GM21717 (cell line): Measurements from ENCODE around the gene CDC14B.
A peak's percentile ranks its signal among the peaks of the same experiment; 100 is the strongest.
"Not testable (repeated sequence)": the region's sequence is repeated elsewhere in the genome, so short reads cannot be mapped to it uniquely, and the experiment has no call there.

Experiments
- ATAC-seq: cut with Tn5 transposase; IDR thresholded peaks from one replicate; pipeline ENCODE4 v1.9.1; 2021; ENCODE audit warnings: mild to moderate bottlenecking, moderate library complexity; ENCODE audit not compliant: unreplicated experiment

Gene CDC14B

DNA sequence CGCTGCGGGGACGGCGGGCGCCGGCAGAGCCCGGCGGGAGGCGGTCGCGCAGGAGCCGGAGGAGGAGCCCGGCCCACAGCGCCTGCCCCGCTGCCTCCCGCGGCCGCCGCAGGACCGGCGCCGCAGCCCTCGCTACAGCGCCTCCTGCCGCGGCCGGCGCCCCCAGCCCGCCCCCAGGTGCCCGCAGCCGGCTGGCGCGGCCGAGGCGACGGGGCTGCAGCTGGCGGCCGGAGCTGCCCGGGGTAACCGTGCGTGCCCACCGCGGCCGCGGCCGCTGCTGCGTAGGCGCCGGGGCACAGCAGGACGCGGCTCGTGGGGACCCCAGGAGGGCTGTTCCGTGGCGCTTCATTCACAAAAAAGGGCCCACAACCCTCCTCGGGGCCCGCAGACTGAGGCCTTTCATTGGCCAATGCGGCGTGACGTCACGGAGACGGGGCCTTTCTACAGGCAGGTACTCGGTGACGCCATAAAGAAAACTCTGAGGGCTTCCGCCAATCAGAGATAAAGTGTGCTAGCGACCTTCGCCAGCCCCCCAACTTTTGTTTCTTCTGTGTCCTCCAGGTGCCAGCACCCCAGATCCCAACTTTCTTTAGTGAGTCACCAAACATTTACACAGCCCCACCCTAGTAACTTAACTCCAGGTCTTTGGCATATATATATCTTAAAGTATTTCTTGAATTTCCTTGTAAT, at the start of gene CDC14B:
CDC14B (minus strand) TSS at position 353 of the 690 bp plus-strand sequence. CDS start 465 bp downstream, outside the sequence.
- no peak for ATAC-seq

DNA sequence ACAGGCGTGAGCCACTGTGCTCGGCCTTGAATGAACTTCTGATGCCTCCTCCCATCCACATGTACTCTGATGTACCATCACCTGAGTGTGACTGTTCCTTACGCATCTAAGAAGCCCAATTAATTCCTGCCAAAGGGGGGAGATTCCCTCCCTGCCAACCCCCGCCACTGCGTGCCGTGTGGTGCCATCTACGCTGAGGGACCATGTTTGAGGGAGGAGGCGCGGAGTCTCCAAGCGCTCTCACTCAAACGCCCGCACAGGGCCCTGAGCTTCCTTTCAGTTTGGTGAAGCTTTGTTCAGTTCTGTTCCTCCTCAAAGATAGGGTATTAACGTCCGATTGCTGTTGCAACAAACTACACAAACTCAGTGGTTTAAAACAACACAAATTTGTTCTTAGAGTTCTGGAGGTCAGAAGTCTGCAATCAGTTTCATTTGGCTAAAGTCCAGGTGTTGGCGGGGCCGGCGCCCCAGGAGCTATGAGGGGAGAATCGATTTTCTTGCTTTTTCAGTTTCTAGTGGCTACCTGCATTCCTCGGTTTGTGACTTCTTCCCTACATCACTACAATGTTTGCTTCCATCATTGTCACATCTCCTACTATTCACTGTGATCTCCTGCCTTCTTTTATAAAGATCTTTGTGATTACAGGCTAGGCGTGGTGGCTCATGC, 49.4 kb upstream of the CDC14B start:
- ATAC-seq = no peak

DNA sequence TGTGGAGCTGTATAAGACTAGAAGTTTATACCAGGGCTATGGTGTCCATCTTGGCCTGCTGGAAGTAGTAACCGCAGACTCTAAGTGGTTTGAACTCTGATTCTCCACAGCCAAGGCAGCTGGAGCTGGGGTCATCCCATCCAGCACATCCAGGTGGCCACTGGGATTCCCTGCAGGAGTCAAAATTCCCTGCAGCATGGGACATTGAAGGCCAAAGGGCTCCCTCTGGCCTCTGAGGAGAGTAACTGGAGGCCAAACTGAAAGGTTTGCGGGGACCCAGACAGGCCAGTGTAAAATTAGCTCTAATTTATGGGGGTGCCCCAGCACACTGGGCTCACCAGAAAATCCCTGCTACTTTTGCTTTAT, 47.7 kb upstream of the CDC14B start:
- no peak for ATAC-seq

DNA sequence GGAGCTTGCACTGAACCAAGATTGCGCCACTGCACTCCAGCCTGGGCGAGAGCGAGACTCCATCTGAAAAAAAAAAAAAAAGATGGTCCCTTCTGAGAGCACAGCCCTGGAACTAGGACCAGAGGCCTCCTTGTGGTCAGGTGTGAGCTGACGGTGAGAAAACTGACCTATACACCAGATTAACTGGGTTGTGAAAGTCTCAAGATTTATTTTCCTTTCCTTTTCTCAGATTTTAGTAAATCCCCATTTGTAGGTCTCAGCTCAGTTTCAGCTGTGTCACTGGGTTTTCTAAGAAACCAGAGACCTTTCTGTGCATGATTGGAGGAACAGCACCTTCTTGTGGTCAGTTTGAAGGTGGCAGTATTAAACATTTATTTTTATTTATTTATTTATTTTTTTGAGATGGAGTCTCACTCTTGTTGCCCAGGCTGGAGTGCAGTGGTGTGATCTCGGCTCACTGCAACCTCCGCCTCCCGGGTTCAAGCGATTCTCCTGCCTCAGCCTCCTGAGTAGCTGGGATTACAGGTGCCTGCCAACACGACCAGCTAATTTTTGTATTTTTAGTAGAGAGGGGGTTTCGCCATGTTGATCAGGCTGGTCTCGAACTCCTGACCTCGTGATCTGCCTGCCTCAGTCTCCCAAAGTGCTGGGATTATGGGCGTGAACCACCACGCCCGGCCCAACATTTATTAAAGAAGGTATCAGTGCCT, 47.2 kb upstream of the CDC14B start:
- ATAC-seq = peak; percentile 55

DNA sequence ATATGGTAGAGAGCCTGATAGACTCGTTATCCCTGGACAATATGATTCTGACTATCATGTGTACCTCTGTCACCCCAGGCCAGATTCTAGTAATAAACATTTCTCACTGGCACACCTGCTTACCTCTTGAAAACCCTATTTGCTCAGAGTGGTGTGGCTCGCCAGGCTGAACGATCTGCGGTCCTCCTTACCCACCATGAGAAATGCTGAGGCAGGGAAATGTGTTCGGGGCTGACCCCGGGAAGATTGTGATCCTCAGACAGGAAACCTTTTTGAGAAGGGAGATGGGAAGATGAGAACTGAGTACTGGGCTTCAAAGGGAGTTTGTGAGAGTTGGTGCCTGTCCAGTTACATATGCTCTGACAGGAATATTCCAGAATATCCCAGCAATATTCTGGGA, 46.1 kb upstream of the CDC14B start:
- ATAC-seq = no peak

DNA sequence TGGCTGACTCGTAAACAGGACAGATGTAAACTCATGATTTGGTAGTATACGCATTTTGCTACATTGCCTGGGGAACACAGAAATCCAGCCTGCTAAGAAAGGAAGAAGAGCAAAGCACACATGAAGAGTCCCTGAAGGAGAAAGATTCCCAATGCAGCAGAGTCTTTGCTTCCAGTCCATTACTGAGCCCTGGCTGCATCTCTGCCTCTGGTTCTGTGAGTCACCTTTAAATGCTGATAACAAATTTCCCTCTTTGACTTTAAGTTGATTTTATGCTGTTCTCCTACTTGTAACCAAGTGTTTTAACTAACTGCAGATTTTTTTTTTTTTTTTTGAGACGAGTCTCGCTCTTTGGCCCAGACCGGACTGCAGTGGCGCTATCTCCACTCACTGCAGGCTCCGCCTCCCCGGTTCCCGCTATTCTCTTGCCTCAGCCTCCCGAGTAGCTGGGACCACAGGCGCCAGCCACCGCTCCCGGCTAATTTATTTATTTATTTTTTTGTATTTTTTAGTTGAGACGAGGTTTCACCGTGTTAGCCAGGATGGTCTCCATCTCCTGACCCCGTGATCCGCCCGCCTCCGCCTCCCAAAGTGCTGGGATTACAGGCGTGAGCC, 44.0 kb upstream of the CDC14B start:
- ATAC-seq = no peak

DNA sequence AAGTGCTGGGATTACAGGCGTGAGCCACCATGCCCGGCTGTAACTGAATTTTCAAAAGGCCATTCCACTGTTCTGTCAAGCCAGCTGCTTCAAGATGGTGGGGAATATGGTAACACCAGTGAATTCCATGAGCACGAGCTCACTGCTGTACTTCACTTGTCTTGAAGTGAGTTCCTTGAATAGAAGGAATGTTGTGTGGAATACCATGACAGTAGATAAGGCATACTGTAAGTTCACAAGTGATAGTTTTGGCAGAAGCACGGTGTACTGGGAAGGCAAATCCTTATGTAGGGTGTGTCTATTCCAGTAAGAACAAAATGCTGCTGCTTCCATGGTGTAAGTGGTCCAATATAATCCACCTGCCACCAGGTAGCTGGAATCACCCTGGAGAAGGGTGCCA, 42.1 kb upstream of the CDC14B start:
- ATAC-seq = no peak

DNA sequence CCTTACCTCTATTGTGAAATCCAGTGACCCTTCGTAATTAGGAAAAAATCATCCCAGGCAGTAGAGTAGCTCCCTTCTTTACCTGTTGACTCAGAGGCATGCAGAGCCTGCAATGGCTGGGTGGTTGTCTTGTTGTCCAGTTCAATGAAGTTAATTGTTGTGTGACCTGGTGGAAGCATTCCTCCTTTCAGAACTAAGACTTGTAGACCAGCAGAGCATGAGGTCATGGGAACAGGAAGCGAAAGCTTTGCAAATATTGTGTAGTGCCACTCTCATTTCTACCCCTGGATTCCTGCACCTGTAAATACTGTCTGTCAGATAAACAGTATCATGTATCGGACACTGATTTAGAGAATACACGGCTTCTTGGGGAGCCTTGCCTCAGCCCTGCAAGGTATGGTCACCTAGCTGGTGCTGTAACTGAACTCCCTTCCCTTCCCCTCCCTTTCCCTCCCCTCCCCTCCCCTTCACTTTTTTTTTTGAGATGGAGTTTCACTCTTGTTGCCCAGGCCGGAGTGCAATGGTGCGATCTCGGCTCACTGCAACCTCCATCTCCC, 41.1 kb upstream of the CDC14B start:
- ATAC-seq = no peak

DNA sequence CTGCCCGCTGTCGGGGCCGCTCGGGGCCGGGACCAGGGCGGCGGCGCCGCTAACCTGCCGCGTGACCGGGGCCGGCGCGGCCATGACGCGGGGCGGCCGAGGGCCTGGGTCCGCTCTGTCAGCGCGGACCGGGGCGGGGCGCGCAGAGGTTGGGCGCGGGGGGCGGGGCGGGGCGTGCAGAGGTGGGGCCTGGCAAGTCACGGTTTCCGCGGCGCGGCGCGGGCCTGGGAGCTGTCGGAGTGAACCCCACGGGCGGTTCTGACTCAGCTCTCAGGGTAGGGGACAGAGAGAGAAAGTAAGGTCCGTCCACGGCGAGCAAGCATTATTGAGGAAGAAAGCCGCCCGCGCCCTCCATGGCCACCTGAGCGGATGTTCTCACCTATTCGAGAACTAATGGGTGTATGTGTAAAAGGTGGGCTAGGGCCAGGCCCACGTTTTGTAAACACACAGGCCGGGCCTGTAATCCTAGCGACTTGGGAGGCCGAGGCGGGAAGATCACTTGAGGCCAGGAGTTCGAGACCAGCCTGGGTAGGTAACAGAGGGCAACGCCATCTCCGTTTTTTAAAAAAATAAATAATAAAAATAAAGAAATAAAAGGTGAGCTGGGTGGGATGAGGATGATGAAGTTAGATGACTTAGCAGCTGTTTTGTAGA, 35.7 kb upstream of the CDC14B start, which contains the start of gene PRXL2C:
PRXL2C (minus strand) TSS at position 120 of the 654 bp plus-strand sequence; CDS start at position 84, 36 bp downstream.
- peak; percentile 64 for ATAC-seq

DNA sequence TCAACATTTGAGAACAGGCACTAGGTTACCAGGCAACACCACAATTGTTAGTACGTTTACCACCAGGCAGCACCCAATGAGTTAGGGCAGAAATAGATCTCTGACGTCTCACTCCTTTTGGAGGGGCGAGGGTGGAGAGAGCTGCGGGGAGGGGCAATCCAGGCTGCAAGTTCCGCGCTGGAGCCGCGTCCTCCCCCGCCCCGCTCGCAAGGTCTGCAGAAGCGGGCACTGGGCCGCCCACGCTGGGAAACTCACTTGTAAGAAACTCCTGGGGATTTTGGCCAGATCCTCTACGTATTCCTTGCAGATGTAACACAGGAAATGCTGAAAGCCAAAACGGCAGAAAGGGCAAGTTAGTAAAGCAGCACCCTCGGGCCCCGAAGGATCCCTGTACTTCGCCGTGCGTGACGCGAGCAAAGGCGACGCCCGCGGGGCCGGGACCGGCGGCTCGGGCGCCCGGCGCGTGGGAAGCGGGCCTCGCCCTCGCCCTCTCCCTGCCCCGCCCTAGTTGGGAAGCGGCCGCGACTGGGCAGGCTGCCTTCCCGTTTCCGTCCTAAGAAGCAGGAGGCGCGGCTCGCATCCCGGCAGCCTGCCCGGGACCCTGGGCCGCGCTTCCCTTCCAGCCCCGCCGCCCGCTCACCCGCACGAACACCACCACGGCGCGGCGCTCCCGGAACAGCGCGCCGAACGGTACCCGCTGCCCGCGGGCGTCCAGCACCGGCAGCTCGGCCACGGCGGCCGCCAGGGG, 35.0 kb upstream of the CDC14B start:
- ATAC-seq = peak; percentile 48

DNA sequence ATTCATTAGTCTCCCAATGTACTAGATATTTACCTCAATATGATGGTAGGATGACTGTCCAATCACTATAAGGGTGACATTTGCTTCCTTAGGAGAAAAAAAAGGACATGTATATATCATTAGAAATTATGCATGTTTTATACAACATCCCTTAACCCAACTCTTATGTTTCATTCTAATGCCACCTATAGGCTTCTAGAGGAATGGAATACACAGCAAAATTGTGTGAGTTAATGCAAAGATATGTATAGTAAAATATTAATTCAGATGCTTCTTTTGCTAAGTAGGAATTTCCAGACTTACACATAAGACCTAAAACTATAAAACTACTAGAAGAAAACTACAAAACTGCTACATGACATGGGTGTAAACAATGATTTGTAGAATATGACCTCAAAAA, 32.0 kb upstream of the CDC14B start:
- no peak for ATAC-seq

DNA sequence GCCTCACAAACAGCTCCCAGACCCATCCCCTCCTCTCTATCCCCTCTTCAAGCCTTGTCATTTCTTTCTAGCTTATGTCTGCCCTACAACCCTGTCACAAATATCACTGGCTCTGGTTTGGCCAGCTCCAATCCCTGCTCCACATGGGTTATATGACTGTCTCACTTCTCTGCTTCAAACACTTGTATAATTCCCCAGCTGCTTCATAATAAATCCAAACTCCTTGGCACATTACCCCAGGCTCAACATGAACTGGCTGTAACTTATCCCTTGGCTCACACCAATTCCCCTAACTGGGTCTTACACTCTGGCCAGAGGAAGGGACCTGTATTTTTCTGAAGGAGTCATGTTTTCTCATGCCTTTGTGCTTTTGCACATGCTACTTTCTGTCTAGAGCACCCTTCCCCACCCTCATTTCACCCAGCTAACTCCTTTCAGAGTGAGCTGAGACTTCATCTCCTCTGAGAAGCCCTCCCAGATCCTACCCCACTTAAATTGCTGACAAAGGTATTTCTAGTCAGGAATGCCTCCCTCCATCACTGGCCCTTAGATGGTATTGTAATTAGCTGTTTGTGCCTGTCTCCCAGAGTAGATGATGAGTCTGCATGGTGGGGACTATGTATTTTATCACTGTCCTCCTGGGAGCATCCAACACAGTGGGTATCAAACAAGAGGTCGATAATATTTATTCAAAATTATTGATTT, 30.1 kb upstream of the CDC14B start:
- ATAC-seq = no peak

DNA sequence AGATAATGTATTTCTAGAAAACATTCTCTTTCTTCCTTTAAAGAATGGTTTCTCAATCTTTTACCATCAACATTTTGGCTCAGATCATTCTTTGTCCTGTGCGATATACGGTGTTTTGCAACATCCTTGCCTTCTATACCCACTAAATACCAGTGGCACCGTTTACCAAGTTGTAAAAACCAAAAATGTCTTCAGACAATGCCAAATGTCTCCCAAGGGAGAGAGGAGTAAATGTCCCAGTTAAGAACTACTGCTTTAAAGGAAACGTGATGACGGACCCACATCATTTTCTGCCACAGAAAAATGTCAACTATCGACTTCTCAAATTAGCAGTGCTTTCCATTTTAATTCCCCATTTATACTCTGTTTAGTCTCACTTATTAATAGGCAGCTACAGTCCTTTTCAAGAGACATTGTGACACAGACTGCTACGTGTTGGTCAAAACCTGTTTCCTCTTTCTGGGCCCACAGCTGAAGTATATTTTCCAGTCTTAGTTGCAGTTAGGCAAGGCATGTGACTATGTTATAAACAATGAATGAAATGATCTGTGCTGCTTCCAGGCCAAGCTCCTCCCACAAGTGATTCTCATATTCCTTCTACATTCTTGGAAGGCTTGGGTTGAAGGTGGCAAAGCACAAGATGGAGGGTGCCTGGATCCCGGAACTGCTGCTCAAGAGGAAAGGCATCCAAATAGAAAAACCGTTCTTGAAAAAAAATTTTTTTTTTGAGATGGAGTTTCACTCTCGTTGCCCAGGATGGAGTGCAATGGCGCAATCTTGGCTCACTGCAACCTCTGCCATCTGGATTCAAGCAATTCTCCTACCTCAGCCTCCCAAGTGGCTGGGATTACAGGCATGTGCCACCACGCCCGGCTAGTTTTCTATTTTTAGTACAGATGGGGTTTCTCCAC, 26.7 kb upstream of the CDC14B start:
- no peak for ATAC-seq

DNA sequence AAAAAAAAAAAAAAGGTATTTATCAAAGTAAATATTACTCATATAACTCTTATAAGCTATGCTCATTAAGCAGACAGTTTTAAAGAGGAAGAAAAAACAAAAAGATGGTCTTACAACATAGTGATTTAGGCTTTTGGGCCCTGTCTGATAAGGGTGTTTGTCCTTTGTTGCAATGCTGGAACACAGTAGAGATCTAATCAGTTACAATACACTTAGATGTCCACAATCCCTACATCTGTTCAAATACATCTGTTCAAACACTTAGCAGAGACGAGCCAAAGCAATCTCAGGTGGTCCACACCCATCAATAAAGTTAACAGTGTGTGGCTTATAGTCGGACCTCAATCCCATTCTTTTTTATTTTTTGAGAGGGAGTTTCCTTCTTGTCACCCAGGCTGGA, 24.5 kb upstream of the CDC14B start:
- no peak for ATAC-seq

DNA sequence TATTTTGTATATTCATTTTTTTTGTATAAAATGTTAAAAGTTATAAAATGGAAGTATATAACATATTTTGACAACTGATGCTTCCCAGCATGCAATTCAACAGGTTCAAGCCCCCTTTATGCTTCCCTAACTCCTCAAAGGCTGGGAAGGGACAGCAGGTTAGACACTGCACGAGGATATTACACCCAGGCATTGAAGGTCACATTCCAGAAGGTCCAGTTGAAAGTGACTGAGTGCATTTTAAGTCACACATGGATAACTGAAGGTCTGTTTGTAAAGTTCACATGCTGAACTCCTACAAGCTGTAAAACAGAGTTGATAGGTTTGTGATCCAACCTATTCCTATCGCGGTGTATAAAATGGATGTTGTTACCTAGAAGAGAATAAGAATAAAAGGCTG, 21.9 kb upstream of the CDC14B start:
- no peak for ATAC-seq

DNA sequence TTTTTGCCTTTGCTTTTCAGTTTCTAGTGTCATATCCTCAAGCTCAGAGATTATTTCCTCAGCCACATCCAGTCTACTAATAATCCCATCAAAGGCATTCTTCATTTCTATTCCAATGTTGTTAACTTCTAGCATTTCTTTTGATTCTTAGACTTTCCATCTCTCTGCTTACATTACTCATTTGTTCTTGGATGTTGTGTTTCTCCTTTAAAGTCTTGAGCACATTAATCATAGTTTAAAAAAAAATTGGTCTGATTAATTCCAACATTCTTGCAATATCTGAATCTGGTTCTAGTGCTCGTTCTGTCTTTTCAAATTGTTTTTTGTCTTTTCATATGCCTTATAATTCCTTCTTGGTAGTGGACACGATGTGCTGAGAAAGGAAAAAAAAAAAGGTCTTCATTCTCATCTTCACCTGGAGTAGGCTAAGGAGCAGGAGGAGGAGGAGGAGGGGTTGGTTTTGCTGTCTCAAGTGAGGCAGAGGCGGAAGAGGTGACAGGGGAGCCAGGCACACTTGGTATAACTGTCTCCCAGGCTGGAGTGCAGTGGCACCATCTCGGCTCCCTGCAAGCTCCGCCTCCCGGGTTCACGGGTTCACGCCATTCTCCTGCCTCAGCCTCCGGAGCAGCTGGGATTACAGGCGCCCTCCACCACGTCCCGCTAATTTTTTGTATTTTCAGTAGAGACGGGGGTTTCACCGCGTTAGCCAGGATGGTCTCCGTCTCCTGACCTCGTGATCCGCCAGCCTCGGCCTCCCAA, 19.1 kb upstream of the CDC14B start:
- ATAC-seq = no peak

DNA sequence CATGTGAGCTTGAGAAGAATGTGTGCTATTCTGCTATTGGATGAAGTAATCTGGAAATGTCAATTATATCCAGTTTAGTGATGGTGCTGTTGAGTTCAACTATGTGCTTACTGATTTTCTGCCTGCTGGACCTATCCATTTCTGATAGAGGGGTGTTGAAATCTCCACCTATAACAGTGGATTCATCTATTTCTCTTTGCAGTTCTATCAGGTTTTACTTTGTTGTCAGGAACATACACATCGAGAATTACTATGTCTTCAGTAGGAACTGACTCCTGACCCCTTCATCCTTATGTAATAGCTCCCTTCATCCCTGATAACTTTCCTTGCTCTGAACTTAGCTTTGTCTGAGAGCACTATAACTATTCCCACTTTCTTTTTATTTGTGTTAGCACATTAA, 16.7 kb upstream of the CDC14B start:
- ATAC-seq = no peak

DNA sequence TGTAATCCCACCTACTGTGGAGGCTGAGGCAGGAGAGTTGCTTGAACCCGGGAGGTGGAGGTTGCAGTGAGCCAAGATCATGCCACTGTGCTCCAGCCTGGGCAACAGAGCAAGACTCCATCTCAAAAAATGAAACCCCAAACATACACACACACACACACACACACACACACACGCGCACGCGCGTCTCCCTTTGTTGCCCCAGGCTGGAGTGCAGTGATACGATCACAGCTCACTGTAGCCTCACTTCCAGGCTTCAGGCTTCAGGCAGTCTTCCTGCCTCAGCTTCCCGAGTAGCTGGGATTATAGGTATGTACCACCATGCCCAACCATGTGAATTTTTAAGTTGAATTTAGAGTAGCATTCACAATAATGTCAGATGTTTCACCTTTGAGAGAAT, 13.9 kb upstream of the CDC14B start:
- ATAC-seq = not testable (repeated sequence)
